HG03097 (cell line): ENCODE results near the gene ROCK2.
"Not testable (repeated sequence)": the region's sequence is repeated elsewhere in the genome, so short reads cannot be mapped to it uniquely, and the experiment has no call there.

Experiments used
- ATAC-seq: cut with Tn5 transposase; IDR thresholded peaks from one replicate; pipeline ENCODE4 v1.9.1; 2021; ENCODE audit not compliant: unreplicated experiment, low FRiP score

ROCK2 gene

DNA sequence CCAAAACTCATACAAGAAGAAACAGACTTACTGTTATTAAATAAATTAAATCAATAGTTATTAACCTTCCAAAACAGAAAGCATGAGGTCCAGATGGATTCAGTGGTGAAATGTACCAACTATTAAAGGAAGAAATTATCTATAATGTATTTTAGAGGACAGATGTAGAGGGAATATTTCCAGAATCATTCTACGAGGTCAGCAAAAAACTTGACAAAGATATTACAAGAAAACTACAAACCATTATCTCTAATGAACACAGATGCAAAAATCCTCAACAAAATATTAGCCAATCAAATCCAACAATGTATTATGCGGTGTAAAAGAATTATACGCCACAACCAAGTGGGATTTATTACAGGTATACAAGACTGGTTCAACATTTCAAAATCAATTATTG lies 63.7 kb downstream of the ROCK2 start:
- ATAC-seq = no peak

DNA sequence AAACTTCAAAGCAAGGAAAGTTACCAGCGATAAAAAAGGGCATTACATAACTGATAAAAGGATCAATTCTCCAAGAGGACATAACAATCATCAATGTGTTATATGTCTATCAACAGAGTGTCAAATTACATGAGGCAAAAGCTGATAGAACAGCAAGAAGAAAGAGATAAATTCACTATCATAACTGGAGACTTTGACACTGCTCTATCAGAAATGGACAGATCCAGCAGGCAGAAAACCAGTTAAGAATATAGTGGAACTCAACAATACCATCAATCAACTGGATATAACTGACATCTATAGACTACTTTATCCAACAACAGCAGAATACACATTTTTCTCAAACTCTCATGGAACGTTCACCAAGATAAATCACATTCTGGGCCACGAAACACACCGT lies 65.0 kb downstream of the ROCK2 start:
- ATAC-seq = no peak

DNA sequence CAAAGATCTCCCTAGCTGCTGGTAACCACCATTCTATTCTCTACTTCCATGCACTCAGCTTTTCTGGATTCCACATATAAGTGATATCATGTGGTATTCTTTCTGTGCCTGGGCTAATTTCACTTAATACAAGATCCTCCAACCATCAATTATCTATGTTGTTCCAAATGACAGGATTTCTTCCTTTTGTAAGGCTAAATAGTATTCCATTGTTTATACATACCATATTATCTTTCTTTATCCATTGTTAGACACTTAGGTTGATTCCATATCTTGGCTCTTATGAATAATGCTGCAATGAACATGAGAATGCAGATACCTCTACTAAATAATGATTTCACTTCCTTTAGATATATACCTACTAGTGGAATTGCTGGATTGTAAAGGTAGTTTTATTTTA lies 66.2 kb downstream of the ROCK2 start:
- no peak for ATAC-seq

DNA sequence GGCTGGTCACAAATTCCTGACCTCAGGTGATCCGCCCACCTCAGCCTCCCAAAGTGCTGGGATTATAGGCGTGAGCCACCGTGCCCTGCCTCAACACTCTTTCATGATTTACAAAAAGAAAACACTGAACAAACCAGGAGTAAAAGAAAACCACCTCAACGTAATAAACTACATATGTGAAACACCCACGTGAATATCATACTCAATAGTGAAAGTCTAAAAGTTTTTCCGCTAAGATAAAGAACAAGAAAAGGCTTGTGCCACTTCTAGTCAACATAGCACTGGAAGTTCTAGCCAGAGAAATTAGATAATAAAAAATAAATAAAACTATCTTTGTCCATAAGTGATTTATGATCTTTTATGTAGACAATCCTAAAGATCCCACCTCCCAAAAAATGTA lies 68.5 kb downstream of the ROCK2 start:
- no peak for ATAC-seq

DNA sequence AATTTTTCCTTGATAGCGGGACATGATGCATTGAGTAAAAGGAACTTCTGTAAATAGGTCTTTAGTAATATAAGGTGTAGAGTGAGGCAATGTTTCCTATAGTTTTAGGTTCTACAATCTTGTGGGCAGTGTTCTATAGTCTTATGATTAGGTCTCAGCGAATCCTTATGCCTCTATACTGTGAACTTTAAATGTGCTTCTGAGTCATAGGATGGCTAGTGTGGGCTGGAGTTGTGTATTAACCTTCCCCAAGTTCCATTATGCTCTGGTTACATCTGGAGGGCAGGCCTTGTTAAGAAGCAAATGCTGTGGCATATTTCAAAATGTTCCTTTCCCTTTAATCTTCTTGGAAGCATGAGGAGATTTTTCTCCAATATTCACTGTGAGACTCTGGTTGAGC lies 73.5 kb downstream of the ROCK2 start:
- no peak for ATAC-seq

DNA sequence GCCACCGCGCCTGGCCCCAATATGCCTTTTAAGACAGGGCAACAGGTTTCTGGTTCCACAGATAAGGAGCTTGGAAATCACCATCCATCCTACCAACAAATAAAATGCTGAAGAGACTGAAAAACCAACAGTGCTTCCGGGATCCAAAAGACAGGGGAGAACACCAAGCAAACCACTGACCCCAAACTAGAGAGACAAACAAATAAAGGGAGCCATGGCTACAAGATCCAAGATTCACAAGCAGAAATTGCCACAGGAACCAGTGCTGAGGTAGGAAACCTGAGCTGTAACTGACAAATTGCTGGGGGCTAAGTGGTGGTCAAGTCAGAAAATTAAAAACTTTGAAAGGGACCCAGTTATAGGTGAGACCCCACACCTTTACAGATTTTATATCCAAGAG lies 76.5 kb downstream of the ROCK2 start:
- ATAC-seq = no peak

DNA sequence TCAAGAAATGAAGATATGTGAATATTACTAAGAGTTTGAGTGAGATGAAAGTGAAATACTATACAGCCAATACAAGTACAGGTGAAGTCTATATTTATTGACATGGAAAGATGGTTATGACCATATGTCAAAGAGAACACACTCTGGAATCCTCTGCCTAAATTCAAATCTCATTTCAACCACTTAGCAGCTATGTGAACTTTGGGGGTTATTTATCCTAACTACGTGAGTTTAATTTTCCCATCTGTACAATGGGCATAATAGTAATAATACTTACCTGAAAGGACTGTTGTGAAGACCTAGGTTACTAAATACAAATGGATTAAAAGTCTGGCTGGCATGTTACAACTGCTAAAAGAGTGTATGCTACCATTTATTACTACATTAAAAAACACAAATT lies 79.6 kb downstream of the ROCK2 start:
- no peak for ATAC-seq

DNA sequence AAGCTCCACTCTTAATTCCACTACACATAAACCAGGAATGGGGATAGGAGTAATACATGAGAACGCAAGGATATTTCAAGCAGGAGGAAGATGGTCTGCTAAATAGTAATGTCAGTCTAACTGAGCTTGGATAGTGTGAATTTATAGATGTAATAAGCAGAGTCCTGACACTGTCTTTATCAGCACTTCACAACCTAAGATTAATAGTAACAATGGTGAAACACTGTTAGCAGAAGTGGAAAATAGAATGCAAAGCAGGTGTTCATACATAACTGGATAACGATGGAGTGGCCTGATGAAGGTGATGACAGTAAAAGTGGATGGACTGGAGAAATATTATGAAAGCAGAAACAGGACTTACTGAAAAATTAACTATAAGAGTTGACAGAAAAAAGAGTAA lies 80.4 kb downstream of the ROCK2 start:
- ATAC-seq = no peak

DNA sequence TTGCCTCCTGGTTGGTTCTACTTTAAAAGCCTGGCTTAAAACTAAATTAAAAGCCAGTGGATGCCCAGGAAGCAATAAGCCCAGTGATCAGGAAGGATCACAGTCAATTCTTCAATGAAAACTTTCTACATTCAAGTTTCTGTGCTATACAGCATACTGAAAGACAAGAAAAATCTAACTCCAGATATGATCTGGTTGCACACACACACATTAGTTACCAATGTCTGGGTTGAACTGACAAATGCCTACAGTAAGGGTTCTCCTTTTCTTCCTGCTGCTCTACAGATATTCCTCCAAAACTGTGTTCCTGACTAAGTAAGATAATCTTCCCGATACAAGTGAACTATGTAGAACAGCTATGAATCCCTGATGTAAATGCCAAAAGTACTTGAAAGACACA lies 81.3 kb downstream of the ROCK2 start:
- no peak for ATAC-seq

DNA sequence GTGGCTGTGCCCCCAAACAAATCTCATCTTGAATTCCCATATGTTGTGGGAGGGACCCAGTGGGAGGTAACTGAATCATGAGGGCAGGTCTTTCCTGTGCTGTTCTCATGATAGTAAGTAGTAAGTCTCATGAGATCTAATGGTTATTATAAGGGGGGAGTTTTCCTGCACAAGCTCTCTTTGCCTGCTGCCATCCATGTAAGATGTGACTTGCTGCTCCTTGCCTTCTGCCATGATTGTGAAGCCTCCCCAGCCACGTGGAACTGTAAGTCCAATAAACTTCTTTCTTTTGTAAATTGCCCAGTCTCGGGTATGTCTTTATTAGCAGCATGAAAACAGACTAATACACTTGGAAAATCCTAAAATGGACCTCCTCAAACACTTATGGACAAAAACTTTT lies 82.0 kb downstream of the ROCK2 start:
- not testable (repeated sequence) for ATAC-seq

DNA sequence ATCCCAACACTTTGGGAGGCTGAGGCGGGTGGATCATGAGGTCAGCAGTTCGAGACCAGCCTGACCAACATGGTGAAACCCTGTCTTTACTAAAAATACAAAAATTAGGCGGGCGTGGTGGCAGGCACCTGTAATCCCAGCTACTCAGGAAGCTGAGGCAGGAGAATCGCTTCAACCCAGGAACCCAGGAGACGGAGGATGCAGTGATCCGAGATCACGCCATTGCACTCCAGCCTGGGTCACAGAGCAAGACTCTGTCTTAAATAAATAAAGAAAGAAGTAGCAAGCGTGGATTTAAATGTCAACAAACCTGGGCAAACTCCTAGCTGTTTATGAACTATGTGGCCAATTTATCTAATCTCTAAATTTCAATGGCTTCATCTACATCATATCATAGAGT lies 82.9 kb downstream of the ROCK2 start:
- not testable (repeated sequence) for ATAC-seq

DNA sequence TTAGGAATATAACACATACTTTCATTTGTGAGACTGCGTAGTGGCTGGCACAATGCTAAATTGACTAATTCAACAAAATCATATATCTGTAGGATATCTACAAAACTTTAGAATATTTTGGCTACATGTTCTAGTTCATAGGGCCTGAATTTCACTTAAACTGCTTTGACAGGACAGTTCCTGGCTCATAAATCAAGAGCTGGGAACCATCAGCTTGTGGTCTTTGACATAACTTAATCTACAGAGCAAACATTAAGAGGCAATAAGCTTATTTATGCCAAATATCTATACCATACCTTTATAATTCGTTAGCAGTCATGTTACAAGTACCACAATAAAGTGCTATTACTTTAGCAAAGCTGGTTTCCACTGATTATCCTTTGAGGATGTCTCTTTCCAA lies 83.5 kb downstream of the ROCK2 start:
- ATAC-seq = no peak

DNA sequence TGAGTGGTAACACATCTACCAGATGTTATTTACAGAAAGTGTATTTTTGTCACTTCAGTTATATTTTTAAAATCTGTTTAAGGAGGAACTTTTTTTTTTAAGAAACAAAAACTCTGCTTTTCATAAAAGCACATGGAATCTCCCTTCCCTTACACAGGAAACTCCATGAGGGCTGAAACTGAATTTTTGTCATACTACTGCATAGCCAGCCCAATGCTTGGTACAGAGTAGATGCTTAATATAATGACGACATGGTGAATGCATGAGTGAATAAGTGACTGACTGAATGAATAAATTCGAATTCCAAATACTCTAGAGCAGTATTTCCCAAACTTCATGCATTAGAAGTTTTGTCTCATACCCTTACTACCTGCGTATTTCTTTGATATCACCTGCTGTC lies 86.5 kb downstream of the ROCK2 start:
- no peak for ATAC-seq

DNA sequence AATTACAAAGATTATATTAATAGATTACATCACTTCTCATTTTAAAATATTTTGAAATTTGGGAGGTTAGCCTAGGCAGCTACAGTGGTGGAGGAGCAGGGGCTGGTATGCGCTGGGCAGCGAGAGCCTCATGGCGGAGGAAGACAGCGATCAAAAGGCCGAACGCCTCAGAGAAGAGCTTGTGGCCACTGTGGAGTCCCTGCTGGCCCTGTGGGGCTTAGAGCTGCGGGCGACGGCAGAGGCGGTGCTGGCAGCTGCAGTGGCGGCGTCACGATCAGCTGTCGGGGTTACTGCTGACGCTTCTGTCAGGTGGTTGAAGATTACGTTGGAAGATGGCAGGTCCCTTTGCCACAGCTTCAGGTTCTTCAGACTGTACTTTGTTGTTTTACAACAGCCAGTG lies 87.4 kb downstream of the ROCK2 start:
- no peak for ATAC-seq

DNA sequence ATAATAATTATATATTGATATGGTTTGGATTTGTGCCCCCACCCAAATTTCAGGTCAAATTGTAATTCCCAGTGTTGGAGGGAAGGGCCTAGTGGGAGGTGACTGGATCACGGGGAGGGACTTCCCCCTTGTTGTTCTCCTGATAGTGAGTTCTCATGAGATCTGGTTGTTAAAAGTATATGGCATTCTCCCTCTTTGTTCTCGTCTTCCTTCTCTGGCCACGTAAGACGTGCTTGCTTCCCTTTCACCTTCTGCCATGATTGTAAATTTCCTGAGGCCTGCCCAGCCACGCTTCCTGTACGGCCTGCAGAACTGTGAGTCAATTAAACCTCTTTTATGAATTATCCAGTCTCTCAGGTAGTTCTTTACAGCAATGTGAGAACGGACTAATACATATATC lies 88.3 kb downstream of the ROCK2 start:
- no peak for ATAC-seq

DNA sequence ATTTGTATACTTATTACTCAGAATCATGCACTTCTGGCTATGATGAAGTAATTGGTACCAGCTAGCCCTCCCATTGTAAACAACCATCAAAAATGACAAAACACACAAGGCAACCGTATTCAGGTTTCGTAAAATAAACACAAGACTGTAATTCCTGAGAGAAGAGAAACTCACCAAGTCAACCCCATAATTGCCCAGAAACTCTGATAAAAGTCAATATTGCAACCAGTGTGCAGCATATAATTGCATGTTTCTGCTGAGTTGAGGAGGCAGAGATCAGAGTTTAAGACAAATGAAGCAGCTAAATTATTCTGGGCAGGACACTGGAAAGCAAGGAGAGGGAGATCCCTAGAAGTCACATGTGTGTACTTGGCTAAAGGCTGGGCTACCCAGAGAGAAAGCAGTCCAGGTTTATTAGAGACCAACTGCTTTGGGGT lies 90.3 kb downstream of the ROCK2 start:
- no peak for ATAC-seq

DNA sequence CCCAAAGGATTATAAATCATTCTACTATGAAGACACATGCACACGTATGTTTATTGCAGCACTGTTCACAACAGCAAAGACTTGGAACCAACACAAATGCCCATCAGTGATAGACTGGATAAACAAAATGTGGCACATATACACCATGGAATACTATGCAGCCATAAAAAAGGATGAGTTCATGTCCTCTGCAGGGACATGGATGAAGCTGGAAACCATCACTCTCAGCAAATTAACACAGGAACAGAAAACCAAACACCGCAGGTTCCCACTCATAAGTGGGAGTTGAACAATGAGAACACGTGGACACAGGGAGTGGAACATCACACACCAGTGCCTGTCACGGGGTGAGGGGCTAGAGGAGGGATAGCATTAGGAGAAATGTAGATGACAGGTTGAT lies 92.0 kb downstream of the ROCK2 start:
- not testable (repeated sequence) for ATAC-seq

DNA sequence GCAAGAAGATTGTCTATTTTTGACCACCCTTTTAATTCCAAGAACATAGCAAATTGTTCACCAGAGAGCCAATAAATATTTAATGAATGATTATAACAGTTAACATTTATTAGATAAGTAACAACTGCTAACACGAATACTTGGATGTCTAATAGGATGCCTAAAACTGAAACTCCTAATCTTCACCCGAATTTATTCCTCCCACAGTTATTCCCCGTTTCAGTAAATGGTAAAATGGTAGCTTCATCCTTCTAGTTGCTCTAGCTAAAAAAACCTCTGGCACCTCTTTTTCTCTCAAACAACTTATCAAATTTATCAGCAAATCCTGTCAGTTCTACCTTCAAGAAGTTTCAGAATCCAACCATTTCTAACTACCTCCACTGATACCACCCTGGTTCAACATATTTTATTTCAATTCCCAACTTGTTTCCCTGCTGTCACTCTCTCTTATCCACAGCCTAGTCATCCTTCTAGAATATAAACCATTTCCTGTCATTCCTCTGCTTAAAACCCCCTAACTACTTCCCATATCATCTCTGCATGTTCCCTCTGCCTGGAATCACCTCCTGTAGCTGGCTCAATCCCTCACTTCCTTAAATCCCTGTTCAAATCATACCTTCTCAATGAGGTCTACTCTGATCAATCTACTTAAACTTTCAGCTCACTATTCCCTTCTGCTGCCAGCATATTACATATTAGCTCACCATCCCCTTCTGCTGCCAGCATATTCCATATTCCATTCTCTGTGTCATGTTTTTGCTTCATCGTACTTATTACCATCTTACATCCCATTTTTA lies 93.8 kb downstream of the ROCK2 start:
- ATAC-seq = no peak

DNA sequence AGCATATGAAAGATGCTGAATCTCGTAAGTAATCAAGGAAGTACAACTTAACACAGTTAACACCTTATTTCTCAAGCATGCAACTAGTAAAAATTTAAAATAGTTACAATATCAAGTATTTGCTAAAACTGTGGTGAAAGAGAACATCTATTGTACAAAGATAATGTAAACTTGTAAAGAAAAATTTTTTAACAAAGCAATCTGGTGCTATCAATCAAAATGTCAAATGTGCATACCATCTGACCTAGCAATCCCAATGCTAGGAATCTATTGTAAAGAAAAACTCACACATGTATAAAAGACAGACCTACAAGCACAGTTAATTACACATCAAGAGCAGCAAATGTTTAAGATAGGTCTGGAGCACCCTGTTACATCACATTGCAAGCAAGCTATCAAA lies 99.1 kb downstream of the ROCK2 start:
- no peak for ATAC-seq

DNA sequence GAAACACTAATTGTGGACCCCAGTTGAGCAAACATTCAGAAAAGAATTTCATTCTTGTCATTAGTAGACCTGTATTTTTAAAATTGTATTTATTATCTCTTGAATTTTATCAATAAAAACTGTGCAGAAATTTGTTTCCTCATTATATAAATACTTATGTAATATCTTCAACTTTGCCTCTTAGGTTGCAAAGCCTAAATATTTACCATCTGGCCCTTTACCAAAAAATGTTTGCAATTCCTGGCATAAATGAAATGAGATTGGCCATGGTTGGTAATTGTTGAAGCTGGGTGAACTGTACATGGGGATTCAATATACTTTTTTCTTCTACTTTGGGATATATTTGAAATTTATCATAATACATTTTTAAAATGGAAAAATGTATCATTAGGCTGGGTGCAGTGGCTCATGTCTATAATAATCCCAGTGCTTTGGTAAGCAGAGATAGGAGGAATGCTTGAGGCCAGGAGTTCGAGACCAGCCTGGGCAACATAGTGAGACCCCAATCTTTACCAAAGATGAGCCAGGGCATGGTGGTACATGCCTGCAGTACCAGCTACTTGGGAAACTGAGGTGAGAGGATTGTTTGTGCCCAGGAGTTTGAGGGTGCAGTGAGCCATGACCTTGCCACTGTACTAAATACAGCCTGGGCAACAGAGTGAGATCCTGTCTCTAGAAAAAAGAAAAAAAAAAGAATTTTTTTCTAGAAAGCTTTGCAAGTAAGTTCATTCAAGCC lies 100.2 kb downstream of the ROCK2 start:
- no peak for ATAC-seq

DNA sequence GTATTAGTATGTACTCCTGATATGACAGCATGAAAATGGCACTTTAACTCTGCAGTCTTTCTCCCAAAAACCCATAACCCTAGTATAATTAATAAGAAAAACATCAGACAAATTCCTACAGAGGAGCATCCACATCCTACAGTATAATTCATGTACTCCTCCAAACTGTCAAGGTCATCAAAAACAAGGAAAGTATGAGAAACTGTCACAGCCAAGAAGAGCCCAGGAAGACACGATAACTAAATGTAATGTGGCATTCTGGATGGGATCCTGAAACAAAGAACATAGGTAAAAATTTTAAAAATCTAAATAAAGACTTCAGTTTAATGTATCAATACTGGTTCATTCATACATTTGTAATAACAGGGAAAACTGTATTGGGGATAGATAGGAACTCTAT lies 100.9 kb downstream of the ROCK2 start:
- ATAC-seq = no peak

DNA sequence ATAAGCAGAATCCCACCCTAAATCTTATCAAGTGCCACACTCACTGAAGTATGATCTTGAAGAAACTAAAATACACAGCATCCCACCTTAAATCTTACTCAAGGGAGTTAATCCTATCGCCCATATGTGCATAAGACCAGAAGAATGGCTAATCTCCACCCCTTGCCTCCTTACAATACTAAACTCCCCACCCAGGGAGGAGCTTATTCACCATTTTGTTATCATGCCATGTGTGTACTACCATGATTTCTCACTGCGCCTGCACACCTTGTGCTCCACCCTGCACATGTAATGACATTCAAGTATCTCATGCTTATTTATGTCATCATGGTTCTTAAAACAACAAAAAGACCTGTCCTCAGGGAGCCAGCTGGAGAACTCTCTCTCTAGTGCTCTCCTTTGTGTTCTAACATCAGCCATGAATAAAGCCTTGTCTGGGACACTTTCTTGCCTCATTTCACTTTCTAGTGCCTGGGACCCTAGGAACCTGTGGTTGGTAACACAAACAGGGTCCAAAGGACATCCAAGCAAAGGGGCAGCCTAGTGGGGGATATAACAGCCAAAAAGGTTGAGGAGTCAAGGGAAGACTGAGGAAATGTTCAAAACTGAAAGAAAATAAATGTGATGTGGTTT lies 101.8 kb downstream of the ROCK2 start:
- no peak for ATAC-seq
